AG09319 (cell line): ENCODE data around the gene C17orf107.

Experiments used
- DNase-seq: peaks from one replicate; pipeline ENCODE4 v3.0.0-alpha.2; 2010; ENCODE audit warnings: low read depth; ENCODE audit errors: extremely low read depth
- TF ChIP-seq, protein P1 (sequence below): IDR thresholded peaks from 2 replicates; pipeline ENCODE4 v1.5.1; 2011; ENCODE audit warnings: low read depth, mild to moderate bottlenecking, inconsistent platforms, low read length, moderate library complexity

C17orf107 gene

DNA sequence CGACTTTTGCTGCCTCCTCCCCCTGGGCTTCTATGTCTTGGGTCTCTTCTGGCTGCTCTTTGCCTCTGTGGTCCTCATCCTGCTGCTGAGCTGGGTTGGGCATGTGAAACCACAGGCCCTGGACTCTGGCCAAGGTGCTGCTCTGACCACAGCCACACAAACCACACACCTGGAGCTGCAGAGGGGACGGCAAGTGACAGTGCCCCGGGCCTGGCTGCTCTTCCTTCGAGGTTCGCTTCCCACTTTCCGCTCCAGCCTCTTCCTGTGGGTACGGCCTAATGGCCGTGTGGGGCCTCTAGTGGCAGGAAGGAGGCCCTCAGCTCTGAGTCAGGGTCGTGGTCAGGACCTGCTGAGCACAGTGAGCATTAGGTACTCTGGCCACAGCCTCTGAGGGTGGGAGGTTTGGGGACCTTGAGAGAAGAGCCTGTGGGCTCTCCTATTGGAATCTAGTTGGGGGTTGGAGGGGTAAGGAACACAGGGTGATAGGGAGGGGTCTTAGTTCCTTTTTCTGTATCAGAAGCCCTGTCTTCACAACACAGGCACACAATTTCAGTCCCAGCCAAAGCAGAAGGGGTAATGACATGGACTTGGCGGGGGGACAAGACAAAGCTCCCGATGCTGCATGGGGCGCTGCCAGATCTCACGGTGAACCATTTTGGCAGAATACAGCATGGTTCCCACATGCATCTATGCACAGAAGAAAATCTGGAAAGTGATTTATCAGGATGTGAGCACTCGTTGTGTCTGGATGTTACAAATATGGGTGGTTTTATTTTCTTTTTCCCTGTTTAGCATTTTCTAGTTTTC, 35.0 kb downstream of the C17orf107 start:
- TF ChIP-seq, protein P1, sequence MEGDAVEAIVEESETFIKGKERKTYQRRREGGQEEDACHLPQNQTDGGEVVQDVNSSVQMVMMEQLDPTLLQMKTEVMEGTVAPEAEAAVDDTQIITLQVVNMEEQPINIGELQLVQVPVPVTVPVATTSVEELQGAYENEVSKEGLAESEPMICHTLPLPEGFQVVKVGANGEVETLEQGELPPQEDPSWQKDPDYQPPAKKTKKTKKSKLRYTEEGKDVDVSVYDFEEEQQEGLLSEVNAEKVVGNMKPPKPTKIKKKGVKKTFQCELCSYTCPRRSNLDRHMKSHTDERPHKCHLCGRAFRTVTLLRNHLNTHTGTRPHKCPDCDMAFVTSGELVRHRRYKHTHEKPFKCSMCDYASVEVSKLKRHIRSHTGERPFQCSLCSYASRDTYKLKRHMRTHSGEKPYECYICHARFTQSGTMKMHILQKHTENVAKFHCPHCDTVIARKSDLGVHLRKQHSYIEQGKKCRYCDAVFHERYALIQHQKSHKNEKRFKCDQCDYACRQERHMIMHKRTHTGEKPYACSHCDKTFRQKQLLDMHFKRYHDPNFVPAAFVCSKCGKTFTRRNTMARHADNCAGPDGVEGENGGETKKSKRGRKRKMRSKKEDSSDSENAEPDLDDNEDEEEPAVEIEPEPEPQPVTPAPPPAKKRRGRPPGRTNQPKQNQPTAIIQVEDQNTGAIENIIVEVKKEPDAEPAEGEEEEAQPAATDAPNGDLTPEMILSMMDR: peak; percentile 28
- DNase-seq: no peak

DNA sequence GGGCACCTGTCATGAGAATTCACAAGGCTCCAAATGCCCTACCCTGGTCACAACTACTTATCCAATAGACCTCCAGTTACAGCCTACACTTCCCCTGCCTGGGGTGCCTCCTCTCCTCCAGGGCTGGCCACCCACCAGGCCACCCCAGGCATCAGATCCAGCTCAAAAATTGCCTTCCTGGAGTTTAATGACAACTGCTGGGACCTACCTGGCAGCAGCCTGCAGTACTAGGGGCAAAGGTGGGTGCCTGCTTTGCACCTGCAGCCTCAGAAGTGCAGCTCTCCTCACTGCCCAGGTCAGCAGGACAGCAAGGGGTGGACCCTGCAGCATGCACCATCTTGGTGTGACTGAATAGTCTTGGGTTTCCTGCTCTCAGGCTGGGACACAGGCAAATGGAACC, 36.3 kb downstream of the C17orf107 start:
- TF ChIP-seq, protein P1: no peak
- DNase-seq: no peak

- TF ChIP-seq, protein P1: no peak
- no peak for DNase-seq
These were observed 37.1 kb downstream of the C17orf107 start for GRCh38 chr17:4936436-4936835.

GRCh38 chr17:4937553-4937952, 38.2 kb downstream of the C17orf107 start:
- TF ChIP-seq, protein P1: no peak

DNA sequence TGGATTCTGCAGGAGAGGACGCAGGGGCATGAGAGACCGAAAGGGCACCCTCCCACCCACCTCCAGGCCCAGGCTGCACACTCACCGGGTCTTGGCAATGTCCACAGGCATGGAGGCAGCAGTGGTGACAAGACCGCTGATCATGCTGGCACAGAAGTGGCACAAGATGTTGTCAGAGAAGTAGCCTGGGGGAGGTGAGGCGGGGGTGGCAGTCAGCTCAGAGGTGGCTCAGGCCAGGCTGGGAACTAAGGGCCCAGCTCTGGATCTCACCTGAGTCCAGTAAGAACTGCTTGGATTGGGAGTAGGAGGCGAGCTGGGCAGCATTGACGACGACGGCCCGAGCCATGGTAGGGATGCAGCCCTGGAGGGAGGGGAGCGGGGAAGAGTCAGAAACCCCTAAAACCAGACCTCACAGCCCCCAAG, 38.7 kb downstream of the C17orf107 start:
- TF ChIP-seq, protein P1: no peak
- no peak for DNase-seq

More at GRCh38 chr17:4937553-4937952, 38.2 kb downstream of the C17orf107 start:
- no peak for DNase-seq

DNA sequence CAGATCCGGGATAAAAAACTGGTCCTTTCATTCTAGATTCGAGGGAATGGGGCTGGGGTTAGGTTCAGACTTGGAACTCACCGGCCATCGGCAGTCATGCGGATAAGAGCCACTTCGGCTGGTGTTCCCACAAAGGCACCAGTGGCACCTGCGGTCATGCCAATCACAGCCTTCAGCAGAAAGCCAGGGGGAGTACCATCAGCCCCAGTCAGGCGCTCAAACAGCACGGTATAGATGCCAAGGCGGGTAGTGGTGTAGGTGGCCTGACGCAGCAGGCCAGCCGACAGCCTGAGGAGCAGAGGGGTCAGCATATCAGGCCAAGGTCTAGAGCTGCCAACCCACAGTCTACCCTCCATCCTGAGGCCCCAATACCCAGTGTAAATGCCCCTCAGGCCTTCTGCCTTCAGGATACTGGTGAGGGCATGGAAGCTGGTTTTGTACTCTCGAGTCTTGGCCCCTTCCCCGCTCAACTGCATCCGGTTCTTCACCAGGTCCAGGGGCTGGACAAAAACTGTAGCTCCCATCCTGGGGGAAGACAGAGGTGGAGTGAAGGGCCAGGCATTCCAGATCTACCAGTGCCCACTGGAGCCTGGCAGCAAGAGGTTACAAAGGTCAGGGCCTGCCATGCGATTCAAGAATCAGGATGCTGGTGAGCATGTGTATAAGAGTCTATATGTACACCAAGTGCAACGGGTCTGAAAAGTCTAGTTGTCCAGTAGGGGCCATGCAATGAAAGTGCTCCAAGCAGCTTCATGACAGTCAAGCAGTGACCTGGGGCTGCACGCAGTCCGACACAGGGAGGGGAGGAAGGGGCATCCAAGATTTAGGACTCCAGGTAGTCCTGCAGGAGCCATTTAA, 39.6 kb downstream of the C17orf107 start:
- DNase-seq: no peak
- TF ChIP-seq, protein P1: no peak

GRCh38 chr17:4939546-4939795, 40.1 kb downstream of the C17orf107 start:
- DNase-seq: no peak
- TF ChIP-seq, protein P1: no peak
